ENCODE measurements around the gene DCUN1D2. TPM values are rescaled to one million over a fixed set of nuclear protein-coding genes. Genes with fewer than 3 reads are reported as not detected.

Gene DCUN1D2
- total and polyA plus RNA-seq, 10 of the 15 experiments (the other 5 are each of a cell fraction or from before 2014, with no cell fraction given), result 2.5 to 23.6 (median 9.3) TPM

GRCh38 chr13:113422807-113423519 is 67.5 kb downstream of the DCUN1D2 start:
- 49% methylated on average over 26 of the region's 26 CpGs for WGBS (ENCODE audit: insufficient coverage, insufficient replicate concordance, low lambda C conversion rate, missing lambda C conversion rate)
- no peak overlapping the region for H3K4me2 ChIP-seq (ENCODE audit: control insufficient read depth, insufficient read depth)
- TF ChIP-seq EP300 (IDR thresholded peaks at IDR 0.05; ENCODE audit: borderline replicate concordance in 1 of 2, control insufficient read depth in 1 of 2, low read depth in 2 of 2, low read length in 2 of 2) (no peak), USF1 (IDR thresholded peaks at IDR 0.05; ENCODE audit: borderline replicate concordance, extremely low read length, insufficient read depth, low read depth, low read length) (no peak), CEBPZ (IDR thresholded peaks at IDR 0.05; ENCODE audit: low read depth, low read length) (no peak), HDGF (IDR thresholded peaks at IDR 0.05) (no peak), LARP7 (IDR thresholded peaks at IDR 0.05) (no peak), FOS (IDR thresholded peaks at IDR 0.05; ENCODE audit: borderline replicate concordance, extremely low read depth, insufficient read length) (no peak), CUX1 (IDR thresholded peaks at IDR 0.05; ENCODE audit: insufficient replicate concordance, low read depth, low read length) (no peak), ASH2L (IDR thresholded peaks at IDR 0.05; ENCODE audit: borderline replicate concordance, low read depth) (no peak), SREBF1 (IDR thresholded peaks at IDR 0.05; ENCODE audit: low read length) (no peak), BMI1 (IDR thresholded peaks at IDR 0.05; ENCODE audit: borderline replicate concordance) (no peak)

More at GRCh38 chr13:113422807-113423519, 67.5 kb downstream of the DCUN1D2 start:
- CTCF ChIA-PET, result no interaction called here
- Histone ChIP-seq H3K36me3 (ENCODE audit: control insufficient read depth in 2 of 2, insufficient read depth in 2 of 2, low read length in 1 of 2) (no peaks in the 10 kb centered on the region), H3K27ac (ENCODE audit: control insufficient read depth, insufficient read depth) (no peak overlapping the region), H3K4me3 (no peak overlapping the region), H3K79me2 (ENCODE audit: control insufficient read depth, insufficient read depth, low read length) (no peaks in the 10 kb centered on the region), H4K20me1 (ENCODE audit: control insufficient read depth, insufficient read depth) (no peaks in the 10 kb centered on the region), H3K9ac (ENCODE audit: control insufficient read depth, insufficient read depth, low read length) (no peak overlapping the region), H3K4me1 (ENCODE audit: control insufficient read depth, insufficient read depth, low read length) (no peaks in the 10 kb centered on the region), H3K9me3 (replicated peaks; ENCODE audit: control insufficient read depth, insufficient read depth, low read length) (no peaks in the 10 kb centered on the region), H3K27me3 (replicated peaks in 1 of 2; ENCODE audit: control insufficient read depth in 2 of 2, insufficient read depth in 2 of 2, low read length in 1 of 2) (no peaks in the 10 kb centered on the region), H2AFZ (ENCODE audit: control insufficient read depth, low read depth, low read length) (no peak overlapping the region)
- RAD21 ChIA-PET (ENCODE audit: unreplicated experiment), result no interaction called here
- intact Hi-C loops (cut with micrococcal nuclease; ENCODE audit: unreplicated experiment) (no loop called here), in situ Hi-C loops (cut with MboI) (no loop called here)
- SMC1A ChIA-PET (ENCODE audit: uncharacterized antibody, unreplicated experiment), result no interaction called here
- BruUV-seq (replicated peaks), result no TSS peak
- ATAC-seq, result no peak
- no peak for DNase-seq (ENCODE audit: low read depth, low spot score)
- FAIRE-seq, result no peak
- POLR2A ChIA-PET, result no interaction called here
